ENCODE results near the gene CEP19.

CEP19 gene

DNA sequence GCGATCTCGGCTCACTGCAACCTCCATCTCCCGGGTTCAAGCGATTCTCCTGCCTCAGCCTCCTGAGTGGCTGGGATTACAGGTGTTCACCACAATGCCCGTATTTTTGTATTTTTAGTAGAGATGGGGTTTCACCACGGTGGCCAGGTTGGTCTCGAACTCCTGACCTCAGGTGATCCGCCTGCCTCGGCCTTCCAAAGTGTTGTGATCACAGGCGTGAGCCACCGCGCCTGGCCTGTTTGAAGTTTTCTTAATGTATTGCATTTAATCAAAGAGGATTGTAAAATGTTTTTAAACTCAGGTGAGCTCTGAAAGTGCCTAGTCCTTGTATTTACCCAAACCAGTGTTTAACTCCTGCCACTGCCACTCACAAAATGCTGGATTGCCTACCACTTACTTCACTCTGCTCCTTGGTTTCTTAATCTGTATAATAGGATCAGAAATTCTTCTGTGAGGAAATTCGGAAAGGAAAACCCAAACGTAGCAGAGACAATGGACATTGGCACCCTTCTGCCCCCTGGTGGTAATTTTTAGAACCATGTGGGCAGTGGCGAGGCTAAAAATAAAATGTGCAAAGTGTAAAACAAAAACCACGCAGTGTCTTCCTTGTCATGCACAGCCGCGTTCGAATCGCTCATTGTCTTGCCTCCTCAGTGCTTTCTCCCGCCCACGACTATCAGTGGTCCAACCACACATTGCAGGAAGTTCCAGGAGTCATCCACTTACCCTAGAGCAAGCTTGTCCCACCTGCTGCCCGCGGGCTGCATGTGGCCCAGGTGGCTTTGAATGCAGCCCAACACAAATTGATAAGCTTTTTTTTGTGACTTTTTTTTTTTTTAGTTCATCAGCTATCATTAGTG, 27.3 kb downstream of the CEP19 start (continued):
- TF ChIP-seq TRIM28 (IDR thresholded peaks at IDR 0.05; ENCODE audit: borderline replicate concordance, low read length) (no peak), ZNF677 (tag by site-specific recombination; IDR thresholded peaks at IDR 0.05) (no peak), ZNF121 (tag by site-specific recombination; IDR thresholded peaks at IDR 0.05) (no peak)

DNA sequence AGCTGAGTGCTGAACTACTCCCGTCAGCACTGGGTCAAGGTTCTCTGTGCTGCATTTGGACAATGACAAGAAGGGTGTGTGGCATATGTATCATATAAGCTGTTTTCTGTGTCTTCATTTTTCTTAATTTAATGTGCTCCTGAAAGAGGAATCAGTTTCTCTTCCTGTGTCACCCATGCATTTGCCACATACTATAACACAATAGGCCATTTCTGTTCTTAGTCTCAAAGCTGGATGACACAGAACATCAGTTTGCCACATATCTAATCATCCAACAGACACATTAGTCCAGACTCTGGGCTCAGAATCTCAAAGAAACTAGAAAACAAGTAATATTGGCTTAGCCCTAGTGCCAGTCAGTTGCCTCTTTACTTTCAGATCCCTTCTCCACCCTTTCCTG, 34.1 kb downstream of the CEP19 start:
- ChIA-PET POLR2A (no interaction called here), CTCF (interaction anchor here (1.0 to 1.5 kb wide), 2 partner anchors 46 to 68 kb away, joined by 3 to 8 read pairs; no protein-coding TSS in a partner anchor)
- Histone ChIP-seq H3K4me3 (ENCODE audit: low read depth, low read length) (no peak overlapping the region), H3K4me1 (ENCODE audit: control insufficient read depth, insufficient read depth, low read length) (no peaks in the 10 kb centered on the region), H3K9me3 (ENCODE audit: control insufficient read depth, insufficient read depth, low read depth, low read length) (no peaks in the 10 kb centered on the region), H3K36me3 (ENCODE audit: control insufficient read depth in 2 of 2, insufficient read depth in 1 of 2, low read length in 2 of 2) (no peaks in the 10 kb centered on the region), H3K27ac (ENCODE audit: extremely low read depth, low read depth, low read length) (no peak overlapping the region)
- TF ChIP-seq ZNF843 (tag by site-specific recombination; IDR thresholded peaks at IDR 0.05) (no peak), ZNF555 (tag by site-specific recombination; conservative IDR thresholded peaks at IDR 0.05) (no peak), TSHZ1 (tag by site-specific recombination; IDR thresholded peaks at IDR 0.05; ENCODE audit: borderline replicate concordance) (no peak), REPIN1 (tag by site-specific recombination; IDR thresholded peaks at IDR 0.05; ENCODE audit: low read depth) (no peak), ZNF416 (tag by site-specific recombination; IDR thresholded peaks at IDR 0.05) (no peak), ZNF580 (tag by site-specific recombination; IDR thresholded peaks at IDR 0.05) (no peak), ZNF146 (tag by site-specific recombination; IDR thresholded peaks at IDR 0.05) (no peak), ZNF239 (tag by site-specific recombination; IDR thresholded peaks at IDR 0.05) (no peak), ZNF202 (tag by site-specific recombination; IDR thresholded peaks at IDR 0.05; ENCODE audit: borderline replicate concordance) (no peak), SP2 (tag by site-specific recombination; IDR thresholded peaks at IDR 0.05) (no peak), ZNF473 (tag by site-specific recombination; IDR thresholded peaks at IDR 0.05) (no peak), ZNF621 (tag by site-specific recombination; IDR thresholded peaks at IDR 0.05) (no peak), TCF7L2 (IDR thresholded peaks at IDR 0.05; ENCODE audit: borderline replicate concordance, low read depth, low read length) (no peak), ZBTB20 (tag by site-specific recombination; IDR thresholded peaks at IDR 0.05) (no peak)
- TF ChIP-seq, protein P1, sequence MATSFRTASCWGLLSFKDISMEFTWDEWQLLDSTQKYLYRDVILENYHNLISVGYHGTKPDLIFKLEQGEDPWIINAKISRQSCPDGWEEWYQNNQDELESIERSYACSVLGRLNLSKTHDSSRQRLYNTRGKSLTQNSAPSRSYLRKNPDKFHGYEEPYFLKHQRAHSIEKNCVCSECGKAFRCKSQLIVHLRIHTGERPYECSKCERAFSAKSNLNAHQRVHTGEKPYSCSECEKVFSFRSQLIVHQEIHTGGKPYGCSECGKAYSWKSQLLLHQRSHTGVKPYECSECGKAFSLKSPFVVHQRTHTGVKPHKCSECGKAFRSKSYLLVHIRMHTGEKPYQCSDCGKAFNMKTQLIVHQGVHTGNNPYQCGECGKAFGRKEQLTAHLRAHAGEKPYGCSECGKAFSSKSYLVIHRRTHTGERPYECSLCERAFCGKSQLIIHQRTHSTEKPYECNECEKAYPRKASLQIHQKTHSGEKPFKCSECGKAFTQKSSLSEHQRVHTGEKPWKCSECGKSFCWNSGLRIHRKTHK (tag by site-specific recombination; IDR thresholded peaks at IDR 0.05), result no peak
- TF ChIP-seq, protein P2, sequence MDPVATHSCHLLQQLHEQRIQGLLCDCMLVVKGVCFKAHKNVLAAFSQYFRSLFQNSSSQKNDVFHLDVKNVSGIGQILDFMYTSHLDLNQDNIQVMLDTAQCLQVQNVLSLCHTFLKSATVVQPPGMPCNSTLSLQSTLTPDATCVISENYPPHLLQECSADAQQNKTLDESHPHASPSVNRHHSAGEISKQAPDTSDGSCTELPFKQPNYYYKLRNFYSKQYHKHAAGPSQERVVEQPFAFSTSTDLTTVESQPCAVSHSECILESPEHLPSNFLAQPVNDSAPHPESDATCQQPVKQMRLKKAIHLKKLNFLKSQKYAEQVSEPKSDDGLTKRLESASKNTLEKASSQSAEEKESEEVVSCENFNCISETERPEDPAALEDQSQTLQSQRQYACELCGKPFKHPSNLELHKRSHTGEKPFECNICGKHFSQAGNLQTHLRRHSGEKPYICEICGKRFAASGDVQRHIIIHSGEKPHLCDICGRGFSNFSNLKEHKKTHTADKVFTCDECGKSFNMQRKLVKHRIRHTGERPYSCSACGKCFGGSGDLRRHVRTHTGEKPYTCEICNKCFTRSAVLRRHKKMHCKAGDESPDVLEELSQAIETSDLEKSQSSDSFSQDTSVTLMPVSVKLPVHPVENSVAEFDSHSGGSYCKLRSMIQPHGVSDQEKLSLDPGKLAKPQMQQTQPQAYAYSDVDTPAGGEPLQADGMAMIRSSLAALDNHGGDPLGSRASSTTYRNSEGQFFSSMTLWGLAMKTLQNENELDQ (tag by site-specific recombination; IDR thresholded peaks at IDR 0.05; ENCODE audit: low read depth), result no peak

All from HEK293 (cell line).